NT2/D1 (cell line): ENCODE data around the gene GRK5.

Source experiments
- DNase-seq: peaks from one replicate; pipeline ENCODE4 v3.0.0-alpha.2; 2011; ENCODE audit warnings: low read depth, low spot score
- H3K27me3 ChIP-seq: 2 replicates; pipeline ENCODE4 v1.6.0; 2011; ENCODE audit warnings: mild to moderate bottlenecking; ENCODE audit not compliant: insufficient read length, insufficient read depth
- H3K36me3 ChIP-seq: 2 replicates; pipeline ENCODE4 v1.6.1; 2011; ENCODE audit warnings: mild to moderate bottlenecking, low read length, mixed read lengths; ENCODE audit not compliant: insufficient read depth, insufficient read length
- H3K4me1 ChIP-seq: 2 replicates; pipeline ENCODE4 v1.5.1; 2011; ENCODE audit not compliant: insufficient read depth, insufficient read length
- H3K4me3 ChIP-seq: 2 replicates; pipeline ENCODE4 v1.5.1; 2011; ENCODE audit warnings: low read depth; ENCODE audit not compliant: insufficient read length
- H3K9ac ChIP-seq: 2 replicates; pipeline ENCODE4 v1.6.0; 2011; ENCODE audit warnings: low read depth; ENCODE audit not compliant: insufficient read length
- H3K9me3 ChIP-seq: 2 replicates; pipeline ENCODE4 v1.5.1; 2011; ENCODE audit warnings: mild to moderate bottlenecking, low read length; ENCODE audit not compliant: insufficient read depth
- SUZ12 ChIP-seq: IDR thresholded peaks from 2 replicates; pipeline ENCODE4 v1.6.1; 2011; ENCODE audit not compliant: insufficient read length, insufficient read depth; ENCODE audit errors: extremely low read depth
- YY1 ChIP-seq: IDR thresholded peaks from 2 replicates; pipeline ENCODE4 v1.6.1; 2011; ENCODE audit not compliant: insufficient read length, insufficient read depth
- ZNF274 ChIP-seq: IDR thresholded peaks from 2 replicates; pipeline ENCODE4 v1.6.1; 2011; ENCODE audit warnings: mild to moderate bottlenecking, low read depth, low read length

GRK5 gene

DNA sequence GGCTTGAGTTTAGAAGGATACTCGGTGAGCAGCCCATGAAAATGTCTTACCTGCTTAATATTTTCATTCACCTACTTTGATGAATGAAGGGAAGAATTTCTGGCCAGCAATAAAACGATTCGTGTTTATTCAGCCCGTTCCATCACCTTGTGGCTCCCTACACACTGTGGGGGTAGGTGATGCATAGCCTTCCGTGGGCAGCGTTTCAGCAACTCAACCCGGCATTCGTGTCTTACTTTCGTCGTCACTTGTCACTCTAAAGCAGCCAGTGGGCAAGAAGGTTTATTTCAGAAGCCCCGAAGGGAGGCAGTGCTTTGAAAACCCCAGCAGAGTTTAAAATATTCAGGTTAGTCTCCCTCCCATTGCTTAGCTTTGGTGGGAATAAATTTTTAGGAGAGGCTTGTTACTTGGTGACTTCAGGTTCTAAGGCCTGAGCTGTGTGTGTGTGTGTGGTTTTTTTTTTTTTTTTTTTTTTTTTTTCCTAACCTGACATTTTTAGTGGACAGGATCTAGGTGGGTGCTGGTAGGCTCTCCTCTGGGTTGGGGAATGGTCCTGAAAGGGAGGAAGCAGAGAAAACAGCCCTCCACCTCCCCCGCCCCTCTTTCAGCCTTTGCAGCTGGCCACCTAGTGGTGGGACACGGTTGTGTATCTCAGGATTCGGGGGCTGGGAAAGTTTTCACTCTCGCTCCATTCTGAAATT lies 1.8 kb downstream of the GRK5 start:
- no peak for TF ChIP-seq YY1
- no peak for TF ChIP-seq SUZ12
- no peak for TF ChIP-seq ZNF274
- H3K4me3 ChIP-seq, result no peak overlapping the region
- H3K27me3 ChIP-seq, result peaks cover 16% of the 10 kb centered on the region
- no peaks in the 10 kb centered on the region for H3K36me3 ChIP-seq
- H3K4me1 ChIP-seq, result no peaks in the 10 kb centered on the region
- no peak overlapping the region for H3K9ac ChIP-seq
- no peaks in the 10 kb centered on the region for H3K9me3 ChIP-seq
- DNase-seq, result no peak

GRCh38 chr10:119209736-119210355 lies 2.5 kb downstream of the GRK5 start:
- no peaks in the 10 kb centered on the region for H3K36me3 ChIP-seq
- no peak for DNase-seq
- TF ChIP-seq SUZ12 (no peak), ZNF274 (no peak), YY1 (no peak)
- no peaks in the 10 kb centered on the region for H3K4me1 ChIP-seq
- no peak overlapping the region for H3K4me3 ChIP-seq
- H3K9me3 ChIP-seq, result no peaks in the 10 kb centered on the region
- no peak overlapping the region for H3K9ac ChIP-seq
- peaks cover 16% of the 10 kb centered on the region for H3K27me3 ChIP-seq

DNA sequence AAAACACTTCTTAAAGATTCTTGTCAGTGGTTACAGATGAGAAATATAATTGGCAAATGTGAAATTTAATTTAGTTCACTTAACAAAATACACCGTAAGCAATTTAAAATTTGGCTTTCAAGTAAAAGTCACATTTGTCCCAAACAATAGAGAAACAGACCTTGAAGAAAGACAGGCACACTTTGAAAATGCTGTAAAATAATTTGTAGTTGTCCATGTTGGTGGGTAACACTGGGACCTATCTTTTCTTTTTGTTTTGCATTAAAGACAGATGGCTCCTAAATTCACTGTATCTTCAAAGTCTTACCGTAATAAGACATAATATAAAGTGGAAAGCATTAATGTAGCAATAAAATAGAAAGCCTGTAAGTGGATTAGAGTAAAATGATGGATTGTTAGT lies 3.3 kb downstream of the GRK5 start:
- no peak overlapping the region for H3K9ac ChIP-seq
- no peaks in the 10 kb centered on the region for H3K36me3 ChIP-seq
- TF ChIP-seq ZNF274 (no peak), SUZ12 (no peak), YY1 (no peak)
- peaks cover 16% of the 10 kb centered on the region for H3K27me3 ChIP-seq
- H3K4me1 ChIP-seq, result no peaks in the 10 kb centered on the region
- H3K4me3 ChIP-seq, result no peak overlapping the region
- DNase-seq, result no peak
- no peaks in the 10 kb centered on the region for H3K9me3 ChIP-seq

DNA sequence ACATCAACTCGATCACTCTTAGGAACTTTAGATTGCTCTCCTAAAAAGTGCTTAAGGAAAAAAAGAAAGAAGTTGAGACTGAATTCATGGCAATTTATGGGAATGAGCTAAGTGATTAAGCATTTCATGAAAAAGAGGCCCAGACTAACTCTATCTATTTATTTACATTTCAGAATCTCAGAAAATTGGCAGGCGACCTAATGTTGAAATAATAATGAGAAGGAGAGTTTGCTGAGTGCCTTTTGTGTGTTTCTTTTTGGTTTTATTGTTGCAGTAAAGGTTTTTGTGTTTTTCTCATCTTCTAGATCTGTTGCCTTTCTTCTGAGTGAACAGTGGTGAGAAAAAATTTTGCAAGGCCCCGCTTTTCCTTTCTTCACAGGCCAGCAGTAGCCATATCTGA lies 3.8 kb downstream of the GRK5 start:
- no peak overlapping the region for H3K4me3 ChIP-seq
- TF ChIP-seq SUZ12, result no peak
- TF ChIP-seq ZNF274, result no peak
- no peak for TF ChIP-seq YY1
- DNase-seq, result no peak
- no peaks in the 10 kb centered on the region for H3K9me3 ChIP-seq
- H3K27me3 ChIP-seq, result peaks cover 16% of the 10 kb centered on the region
- no peaks in the 10 kb centered on the region for H3K4me1 ChIP-seq
- no peak overlapping the region for H3K9ac ChIP-seq
- no peaks in the 10 kb centered on the region for H3K36me3 ChIP-seq

GRCh38 chr10:119211625-119212441 lies 4.5 kb downstream of the GRK5 start:
- TF ChIP-seq YY1 (no peak), SUZ12 (no peak), ZNF274 (no peak)
- no peaks in the 10 kb centered on the region for H3K9me3 ChIP-seq
- no peak for DNase-seq
- H3K9ac ChIP-seq, result no peak overlapping the region
- H3K36me3 ChIP-seq, result no peaks in the 10 kb centered on the region
- H3K4me3 ChIP-seq, result no peak overlapping the region
- H3K27me3 ChIP-seq, result peaks cover 16% of the 10 kb centered on the region
- H3K4me1 ChIP-seq, result no peaks in the 10 kb centered on the region

- no peak for DNase-seq
- TF ChIP-seq ZNF274, result no peak
- no peak for TF ChIP-seq SUZ12
- Histone ChIP-seq H3K27me3 (no peaks in the 10 kb centered on the region), H3K4me3 (no peak overlapping the region), H3K4me1 (peaks cover 5% of the 10 kb centered on the region), H3K36me3 (no peaks in the 10 kb centered on the region), H3K9ac (no peak overlapping the region), H3K9me3 (no peaks in the 10 kb centered on the region)
These were observed 8.0 kb downstream of the GRK5 start for GRCh38 chr10:119215371-119215770.

- Histone ChIP-seq H3K27me3 (no peaks in the 10 kb centered on the region), H3K9ac (no peak overlapping the region), H3K4me1 (peaks cover 5% of the 10 kb centered on the region), H3K36me3 (no peaks in the 10 kb centered on the region), H3K9me3 (no peaks in the 10 kb centered on the region), H3K4me3 (no peak overlapping the region)
- TF ChIP-seq ZNF274, result no peak
- TF ChIP-seq SUZ12, result no peak
- TF ChIP-seq YY1, result no peak
- no peak for DNase-seq
These were observed 8.8 kb downstream of the GRK5 start for GRCh38 chr10:119216127-119216526.
